ENCODE measurements around the gene CBY1.

Gene CBY1

DNA sequence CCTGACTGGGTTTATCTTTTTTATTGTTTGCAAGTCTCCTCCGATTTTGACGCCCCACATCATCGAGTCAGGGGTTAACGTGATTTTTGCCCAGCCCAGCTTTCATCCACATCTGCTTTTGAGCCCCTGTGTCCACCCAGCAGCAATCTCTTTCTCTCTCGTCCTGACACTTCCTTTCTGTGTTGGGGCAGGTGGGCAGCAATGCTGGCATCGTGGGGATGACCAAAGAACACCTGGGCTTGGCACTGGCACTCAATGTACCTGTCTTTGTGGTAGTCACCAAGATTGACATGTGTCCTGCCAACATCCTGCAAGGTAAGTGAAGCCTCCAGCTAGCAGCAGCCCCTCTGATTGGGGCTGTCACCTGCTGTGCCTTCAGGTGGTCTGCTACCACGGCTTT, 65.1 kb downstream of the CBY1 start:
- no peak for DNase-seq (ENCODE audit: low read depth in 2 of 3, low spot score in 1 of 3)
